Ascending aorta (tissue), 2 donors: ENCODE results near the gene BAZ2B. TPM values are rescaled to one million over a fixed set of nuclear protein-coding genes. Genes with fewer than 3 reads are reported as not detected.
A peak's percentile ranks its signal among the peaks of the same experiment; 100 is the strongest.

Experiments used
- DNase-seq, 2 donors: peaks; one replicate each; pipeline ENCODE4 v3.0.0-alpha.2; 2019; ENCODE audit warnings: low spot score in 2 of 2
- H3K27ac ChIP-seq, 2 donors: fragments of 200-600 bp; sonication (generic); one replicate each; pipeline ENCODE4 v1.5.1; 2016 to 2017; ENCODE audit warnings: mild to moderate bottlenecking in 1 of 2
- H3K27me3 ChIP-seq: fragments of 200-600 bp; sonication (generic); one replicate; pipeline ENCODE4 v1.5.1; 2017
- H3K36me3 ChIP-seq, 2 donors: fragments of 200-600 bp; sonication (generic); one replicate each; pipeline ENCODE4 v1.5.1; 2016
- H3K4me1 ChIP-seq, 2 donors: fragments of 200-600 bp; sonication (generic); one replicate each; pipeline ENCODE4 v1.5.1; 2016 to 2017; ENCODE audit warnings: mild to moderate bottlenecking in 1 of 2
- H3K4me3 ChIP-seq, 2 donors: fragments of 200-600 bp; sonication (generic); one replicate each; pipeline ENCODE4 v1.5.1; 2016 to 2017; ENCODE audit warnings: mild to moderate bottlenecking in 1 of 2
- H3K9me3 ChIP-seq, 2 donors: fragments of 200-600 bp; sonication (generic); one replicate each; pipeline ENCODE4 v1.5.1; 2016
- intact Hi-C: fragments of 100-400 bp; cut with DNase I; formaldehyde crosslinking; loops from one replicate; pipeline ENCODE4 v1.15.1; 2023
- total RNA-seq: library from RNA; depleted of rRNA; stranded (reverse); fragments of >200 nt; gene quantifications from one replicate; pipeline ENCODE4 v1.1.0, GENCODE V29; 2016
- TF ChIP-seq, protein P1 (sequence below), 3 experiments: fragments of 200-600 bp in 2 of 3; fragments of 450-650 bp in 1 of 3; sonication (generic) in 2 of 3; IDR thresholded peaks; one replicate each; pipeline ENCODE4 v1.5.1; 2016 to 2019; ENCODE audit warnings: antibody characterized with exemption in 3 of 3, mild to moderate bottlenecking in 1 of 3, moderate library complexity in 1 of 3

Gene BAZ2B
- total RNA-seq, 1 donor from 2014 or later, result 30.8 TPM

DNA sequence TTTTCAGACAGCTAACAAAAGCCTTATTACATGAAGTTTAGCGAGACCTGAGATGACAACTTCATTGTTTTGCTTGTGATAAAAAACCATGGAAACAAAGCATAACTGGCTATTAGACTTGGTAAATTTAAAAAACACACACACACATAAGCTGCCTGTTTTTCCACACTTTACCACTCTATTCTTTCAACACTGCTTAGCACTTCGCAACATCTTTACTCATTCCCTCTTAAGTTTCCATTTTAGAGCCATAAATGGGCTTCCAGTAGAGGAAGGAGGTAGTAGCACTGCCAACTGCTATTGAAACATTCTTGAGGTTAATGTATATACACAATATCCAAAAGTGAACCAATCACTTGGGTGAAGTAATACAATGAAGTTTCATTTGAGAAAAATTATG, 54.1 kb downstream of the BAZ2B start:
- TF ChIP-seq, protein P1, sequence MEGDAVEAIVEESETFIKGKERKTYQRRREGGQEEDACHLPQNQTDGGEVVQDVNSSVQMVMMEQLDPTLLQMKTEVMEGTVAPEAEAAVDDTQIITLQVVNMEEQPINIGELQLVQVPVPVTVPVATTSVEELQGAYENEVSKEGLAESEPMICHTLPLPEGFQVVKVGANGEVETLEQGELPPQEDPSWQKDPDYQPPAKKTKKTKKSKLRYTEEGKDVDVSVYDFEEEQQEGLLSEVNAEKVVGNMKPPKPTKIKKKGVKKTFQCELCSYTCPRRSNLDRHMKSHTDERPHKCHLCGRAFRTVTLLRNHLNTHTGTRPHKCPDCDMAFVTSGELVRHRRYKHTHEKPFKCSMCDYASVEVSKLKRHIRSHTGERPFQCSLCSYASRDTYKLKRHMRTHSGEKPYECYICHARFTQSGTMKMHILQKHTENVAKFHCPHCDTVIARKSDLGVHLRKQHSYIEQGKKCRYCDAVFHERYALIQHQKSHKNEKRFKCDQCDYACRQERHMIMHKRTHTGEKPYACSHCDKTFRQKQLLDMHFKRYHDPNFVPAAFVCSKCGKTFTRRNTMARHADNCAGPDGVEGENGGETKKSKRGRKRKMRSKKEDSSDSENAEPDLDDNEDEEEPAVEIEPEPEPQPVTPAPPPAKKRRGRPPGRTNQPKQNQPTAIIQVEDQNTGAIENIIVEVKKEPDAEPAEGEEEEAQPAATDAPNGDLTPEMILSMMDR (IDR thresholded peaks at IDR 0.05), result no peak
- no peak overlapping the region for H3K4me3 ChIP-seq
- no peaks in the 10 kb centered on the region for H3K36me3 ChIP-seq
- H3K9me3 ChIP-seq, result no peaks in the 10 kb centered on the region
- no peaks in the 10 kb centered on the region for H3K27me3 ChIP-seq
- no peaks in the 10 kb centered on the region for H3K4me1 ChIP-seq
- intact Hi-C loops, result no loop called here
- H3K27ac ChIP-seq, result no peak overlapping the region
- DNase-seq, result no peak

DNA sequence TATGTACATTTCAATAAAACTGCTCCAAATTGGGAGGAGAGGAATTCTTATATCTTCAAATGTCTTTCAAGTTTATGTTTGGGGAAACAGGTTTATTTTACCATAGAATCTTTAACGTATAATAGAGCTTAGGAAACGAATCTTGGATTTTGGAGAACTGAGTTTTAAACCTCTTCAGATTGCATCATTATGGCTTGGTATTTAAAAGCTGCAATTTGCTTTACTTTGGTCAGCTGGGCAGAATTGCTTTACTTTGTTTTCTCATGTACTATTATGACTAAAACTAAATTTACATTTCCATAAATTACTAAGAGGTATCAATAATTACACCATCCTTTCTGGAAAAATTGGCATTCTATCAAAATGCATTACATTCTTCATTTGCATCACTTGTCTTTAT, 54.6 kb downstream of the BAZ2B start:
- intact Hi-C loops, result no loop called here
- H3K4me1 ChIP-seq, result no peaks in the 10 kb centered on the region
- H3K27me3 ChIP-seq, result no peaks in the 10 kb centered on the region
- no peak overlapping the region for H3K4me3 ChIP-seq
- TF ChIP-seq, protein P1 (IDR thresholded peaks at IDR 0.05), result no peak
- no peaks in the 10 kb centered on the region for H3K9me3 ChIP-seq
- H3K36me3 ChIP-seq, result no peaks in the 10 kb centered on the region
- no peak for DNase-seq
- H3K27ac ChIP-seq, result no peak overlapping the region

DNA sequence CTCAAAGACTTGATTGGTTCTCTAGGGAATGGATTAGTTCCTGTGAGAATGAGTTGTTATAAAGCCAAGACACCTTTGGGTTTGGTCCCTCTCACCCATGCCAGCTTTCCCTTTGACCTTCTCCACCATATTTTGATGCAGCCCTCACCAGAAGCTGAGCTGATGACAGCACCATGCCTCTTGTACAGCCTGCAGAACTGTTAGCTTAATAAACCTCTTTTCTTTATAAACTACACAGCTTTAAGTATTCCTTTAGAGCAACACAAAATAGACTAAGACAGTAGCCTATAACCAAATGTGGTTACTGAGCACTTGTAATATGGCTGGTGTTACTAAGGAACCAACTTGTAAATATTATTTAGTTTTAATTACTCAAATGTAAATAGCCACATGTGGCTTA, 55.1 kb downstream of the BAZ2B start:
- H3K4me1 ChIP-seq, result no peaks in the 10 kb centered on the region
- TF ChIP-seq, protein P1 (IDR thresholded peaks at IDR 0.05), result no peak
- DNase-seq, result no peak
- no peak overlapping the region for H3K4me3 ChIP-seq
- no peaks in the 10 kb centered on the region for H3K36me3 ChIP-seq
- H3K27ac ChIP-seq, result no peak overlapping the region
- H3K9me3 ChIP-seq, result no peaks in the 10 kb centered on the region
- intact Hi-C loops, result no loop called here
- H3K27me3 ChIP-seq, result no peaks in the 10 kb centered on the region

GRCh38 chr2:159559034-159559433, 57.3 kb downstream of the BAZ2B start:
- Histone ChIP-seq H3K27ac (peak overlapping the region in 1 of 2 donors; percentile 33), H3K36me3 (no peaks in the 10 kb centered on the region), H3K4me3 (no peak overlapping the region), H3K4me1 (no peaks in the 10 kb centered on the region), H3K27me3 (no peaks in the 10 kb centered on the region), H3K9me3 (no peaks in the 10 kb centered on the region)
- TF ChIP-seq, protein P1 (IDR thresholded peaks at IDR 0.05), result no peak
- intact Hi-C loops, result no loop called here
- DNase-seq, result no peak

- H3K27ac ChIP-seq, result peak overlapping the region in 1 of 2 donors; percentile 33
- TF ChIP-seq, protein P1 (IDR thresholded peaks at IDR 0.05), result no peak
- no peak overlapping the region for H3K4me3 ChIP-seq
- no peak for DNase-seq
- no peaks in the 10 kb centered on the region for H3K36me3 ChIP-seq
- H3K9me3 ChIP-seq, result no peaks in the 10 kb centered on the region
- H3K4me1 ChIP-seq, result no peaks in the 10 kb centered on the region
- intact Hi-C loops, result no loop called here
- H3K27me3 ChIP-seq, result no peaks in the 10 kb centered on the region
Observed at GRCh38 chr2:159558479-159558878, 57.9 kb downstream of the BAZ2B start.

GRCh38 chr2:159557437-159558034, 58.8 kb downstream of the BAZ2B start:
- Histone ChIP-seq H3K4me1 (no peaks in the 10 kb centered on the region), H3K9me3 (no peaks in the 10 kb centered on the region), H3K4me3 (no peak overlapping the region), H3K27me3 (no peaks in the 10 kb centered on the region), H3K36me3 (no peaks in the 10 kb centered on the region), H3K27ac (no peak overlapping the region)
- intact Hi-C loops, result no loop called here
- no peak for DNase-seq
- TF ChIP-seq, protein P1 (IDR thresholded peaks at IDR 0.05), result no peak
